ENCODE results near the gene TIMM13. TPM values are rescaled to one million over a fixed set of nuclear protein-coding genes. Genes with fewer than 3 reads are reported as not detected.

TIMM13 gene
- total RNA-seq = 10 to 100 TPM; 15.8 to 33.7 (median 24.7) TPM

GRCh38 chr19:2427429-2428320, at the start of gene TIMM13:
TSS of gene TIMM13 (minus strand) at chr19:2427586. CDS start at chr19:2427533, 53 bp downstream.
- TF ChIP-seq CTCF (IDR thresholded peaks at IDR 0.05; ENCODE audit: low read depth) = no peak

- no peak for TF ChIP-seq CTCF (IDR thresholded peaks at IDR 0.05; ENCODE audit: low read depth)
Measured at GRCh38 chr19:2476451-2477140, 49.2 kb upstream of the TIMM13 start.

GRCh38 chr19:2475702-2476450, 48.5 kb upstream of the TIMM13 start, which contains the start of gene GADD45B:
TSS of gene GADD45B (plus strand) at chr19:2476127. CDS start at chr19:2476359, 232 bp downstream.
- no peak for TF ChIP-seq CTCF (IDR thresholded peaks at IDR 0.05; ENCODE audit: low read depth)

GRCh38 chr19:2475018-2475701, 47.8 kb upstream of the TIMM13 start:
- TF ChIP-seq CTCF (IDR thresholded peaks at IDR 0.05; ENCODE audit: low read depth) = no peak

GRCh38 chr19:2474232-2475017, 47.0 kb upstream of the TIMM13 start:
- no peak for TF ChIP-seq CTCF (IDR thresholded peaks at IDR 0.05; ENCODE audit: low read depth)

GRCh38 chr19:2469102-2469914, 41.9 kb upstream of the TIMM13 start:
- TF ChIP-seq CTCF (IDR thresholded peaks at IDR 0.05; ENCODE audit: low read depth) = no peak
